NCI-H69 (cell line): Measurements from ENCODE around the gene STPG3.

Experiments used
- DNase-seq: peaks from one replicate; lab custom pipeline; 2025; lab: John Stamatoyannopoulos, UW

STPG3 gene

DNA sequence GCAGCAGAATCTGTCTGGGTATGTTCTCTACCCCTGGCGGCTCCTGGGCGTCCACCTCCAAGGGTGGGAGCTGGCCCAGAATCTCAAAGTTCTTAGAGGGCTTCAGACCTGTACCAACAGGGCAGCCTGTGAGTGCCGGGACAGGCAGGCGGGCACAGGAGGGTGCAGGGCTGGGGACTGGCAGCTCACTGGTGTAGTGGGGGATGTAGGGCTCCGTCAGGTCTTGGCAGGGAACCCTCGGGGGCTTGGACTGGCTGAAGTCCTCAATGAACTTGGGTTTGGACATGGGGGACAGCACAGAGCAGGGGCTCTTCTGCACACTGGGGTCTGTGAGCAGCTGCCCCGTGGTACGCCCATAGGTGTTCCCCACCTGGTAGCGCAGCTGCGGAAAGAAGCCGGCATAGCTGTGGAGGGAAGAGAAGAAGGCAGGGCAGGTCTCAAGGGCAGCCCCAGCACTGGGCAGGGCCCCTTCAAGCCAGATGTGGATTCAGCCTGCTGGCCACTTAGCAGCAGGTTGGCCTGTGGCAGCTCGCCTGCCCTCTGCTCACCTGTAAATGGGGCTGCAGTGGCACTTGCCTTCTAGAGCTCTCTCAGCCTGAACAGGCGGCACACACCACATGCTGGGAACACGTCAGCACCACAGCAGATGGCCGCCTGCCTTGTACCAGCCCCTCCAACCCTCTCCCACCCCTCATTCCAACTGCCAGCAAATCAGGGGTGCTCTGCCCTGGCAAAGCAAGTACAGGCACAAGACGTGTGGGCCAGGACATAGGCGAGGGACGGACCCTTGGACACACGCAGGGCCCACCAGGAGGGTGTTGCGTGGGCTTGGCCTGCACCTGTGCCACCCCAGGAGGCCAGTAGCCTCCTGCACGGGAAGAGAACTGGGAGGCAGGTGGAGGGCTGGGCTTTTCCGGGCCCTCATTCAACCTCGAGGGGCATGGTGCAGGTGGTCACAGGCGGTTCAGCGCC, 5.3 kb upstream of the STPG3 start:
- DNase-seq: peak; percentile 82

DNA sequence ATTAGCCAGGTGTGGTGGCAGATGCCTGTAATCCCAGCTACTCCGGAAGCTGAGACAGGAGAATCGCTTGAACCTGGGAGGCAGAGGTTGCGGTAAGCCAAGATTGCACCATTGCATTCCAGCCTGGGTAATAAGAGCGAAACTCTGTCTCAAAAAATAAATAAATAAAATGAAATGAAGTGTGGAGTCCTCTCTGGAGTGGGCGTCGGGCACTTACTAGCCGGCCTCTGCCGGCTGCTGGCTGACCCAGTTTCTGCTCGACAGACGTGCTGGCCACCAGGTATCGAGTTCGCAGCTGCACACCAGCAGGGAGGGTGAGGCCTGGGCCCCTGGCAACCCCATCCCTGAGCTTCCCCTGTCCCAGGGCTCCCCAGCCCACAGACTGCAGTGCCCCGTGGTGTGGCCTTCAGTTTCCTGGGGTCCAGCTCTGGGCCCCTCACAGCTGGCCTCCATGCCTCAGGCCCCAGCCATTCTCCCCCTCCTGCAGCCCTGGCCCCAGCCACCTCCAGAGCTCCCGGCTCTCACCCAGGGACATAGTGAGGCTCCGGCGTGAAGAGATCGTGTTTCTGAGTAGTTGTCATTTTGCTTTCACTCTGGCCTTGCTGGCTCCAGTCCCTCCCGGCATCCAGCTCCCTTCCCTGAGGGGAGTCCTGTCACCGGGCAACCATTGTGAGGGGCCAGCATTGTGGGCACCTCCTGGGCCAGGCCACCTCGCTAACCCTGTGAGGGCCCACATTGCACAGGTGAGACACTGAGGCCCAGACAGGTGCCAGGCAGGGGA, 3.8 kb upstream of the STPG3 start:
- DNase-seq: no peak

DNA sequence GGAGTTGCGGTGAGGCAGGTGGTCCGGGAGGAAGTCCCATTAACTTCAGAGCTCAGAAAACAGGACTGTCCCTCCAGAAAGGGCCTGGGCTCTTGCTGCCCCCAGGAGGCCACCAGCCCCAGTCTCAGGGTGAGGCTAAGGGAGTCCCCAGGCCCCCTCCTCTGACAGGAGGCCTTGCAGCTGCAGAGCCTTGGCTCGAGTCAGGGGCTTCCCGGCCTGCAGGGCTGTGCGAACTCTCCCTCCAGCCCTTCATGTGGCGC, 3.2 kb upstream of the STPG3 start:
- no peak for DNase-seq

DNA sequence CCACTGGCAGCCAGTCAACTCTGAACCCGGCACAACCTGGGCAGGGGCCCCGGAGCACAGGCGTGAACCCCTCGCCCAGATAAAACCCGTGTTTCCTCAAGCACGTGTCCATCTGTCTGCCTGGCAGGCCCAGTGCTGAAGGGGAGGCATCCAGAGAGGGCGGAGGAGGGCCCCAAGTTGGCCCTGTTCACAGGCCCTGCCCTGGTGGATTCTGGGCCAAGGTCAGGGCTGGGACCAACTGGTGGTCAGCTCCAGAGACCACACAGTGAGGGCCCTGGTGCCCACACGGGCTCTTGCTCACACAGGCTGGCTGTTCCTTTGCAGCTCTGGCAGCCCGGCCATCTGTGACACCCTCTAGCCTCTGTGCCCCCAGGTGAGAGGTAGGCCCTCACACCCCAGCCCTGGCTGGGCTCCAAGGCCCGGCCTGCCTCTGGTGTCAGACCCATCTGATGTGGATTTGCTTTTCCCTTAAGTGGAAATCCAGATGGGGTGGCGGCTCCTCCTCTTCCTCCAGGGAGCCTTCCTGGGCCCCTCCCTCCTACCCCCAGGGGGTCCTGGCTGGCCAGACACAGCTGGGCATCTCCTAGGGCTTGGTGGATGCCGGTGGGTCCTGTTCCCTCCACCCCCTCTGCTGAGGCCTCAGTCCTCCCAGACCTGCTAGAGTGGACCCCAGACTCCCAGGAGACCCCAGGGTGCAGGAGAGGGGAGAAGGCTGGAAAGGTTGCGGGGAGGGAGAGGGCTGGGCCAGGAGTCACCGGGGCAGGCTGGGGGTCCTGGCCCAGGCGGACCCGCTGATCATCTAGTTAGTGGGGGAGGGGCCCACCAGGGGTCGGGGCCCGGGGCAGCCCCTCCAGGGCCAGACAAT, 525 bp upstream of the STPG3 start:
- DNase-seq: peak; percentile 75

DNA sequence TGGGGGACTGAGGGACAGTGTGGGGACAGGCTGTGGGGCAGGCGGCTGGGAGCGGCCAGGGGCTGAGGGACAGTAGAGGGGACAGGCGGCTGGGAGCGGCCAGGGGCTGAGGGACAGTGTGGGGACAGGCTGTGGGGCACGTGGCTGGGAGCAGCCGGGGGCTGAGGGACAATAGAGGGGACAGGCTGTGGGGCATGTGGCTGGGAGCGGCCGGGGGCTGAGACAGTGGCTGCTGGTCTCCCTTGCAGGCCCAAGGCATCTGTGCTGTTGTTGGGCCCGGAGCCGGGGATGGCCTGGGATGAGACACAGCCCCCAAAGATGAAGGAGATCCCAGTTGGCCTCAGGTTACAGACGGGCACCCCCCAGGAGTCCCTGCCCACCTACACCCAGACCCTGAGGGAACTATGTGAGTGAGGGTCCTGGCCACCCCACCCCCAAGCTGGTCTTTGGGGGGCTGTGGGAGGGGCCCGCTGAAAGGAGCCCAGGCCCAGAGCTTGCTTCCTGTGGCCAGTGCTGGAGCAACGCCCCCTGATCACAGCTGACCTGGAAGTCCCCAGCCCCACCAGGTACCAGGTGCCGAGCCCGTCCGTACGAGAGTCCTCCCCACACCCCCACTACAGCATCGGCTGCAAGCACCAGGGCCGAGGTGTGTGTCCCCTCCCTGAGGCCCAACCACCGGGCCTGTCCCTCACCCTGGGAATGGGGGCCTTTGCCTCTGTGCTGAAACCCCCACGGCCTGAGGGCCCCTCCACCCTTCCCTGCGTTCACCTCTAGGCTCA, 593 bp downstream of the STPG3 start:
- DNase-seq: no peak

DNA sequence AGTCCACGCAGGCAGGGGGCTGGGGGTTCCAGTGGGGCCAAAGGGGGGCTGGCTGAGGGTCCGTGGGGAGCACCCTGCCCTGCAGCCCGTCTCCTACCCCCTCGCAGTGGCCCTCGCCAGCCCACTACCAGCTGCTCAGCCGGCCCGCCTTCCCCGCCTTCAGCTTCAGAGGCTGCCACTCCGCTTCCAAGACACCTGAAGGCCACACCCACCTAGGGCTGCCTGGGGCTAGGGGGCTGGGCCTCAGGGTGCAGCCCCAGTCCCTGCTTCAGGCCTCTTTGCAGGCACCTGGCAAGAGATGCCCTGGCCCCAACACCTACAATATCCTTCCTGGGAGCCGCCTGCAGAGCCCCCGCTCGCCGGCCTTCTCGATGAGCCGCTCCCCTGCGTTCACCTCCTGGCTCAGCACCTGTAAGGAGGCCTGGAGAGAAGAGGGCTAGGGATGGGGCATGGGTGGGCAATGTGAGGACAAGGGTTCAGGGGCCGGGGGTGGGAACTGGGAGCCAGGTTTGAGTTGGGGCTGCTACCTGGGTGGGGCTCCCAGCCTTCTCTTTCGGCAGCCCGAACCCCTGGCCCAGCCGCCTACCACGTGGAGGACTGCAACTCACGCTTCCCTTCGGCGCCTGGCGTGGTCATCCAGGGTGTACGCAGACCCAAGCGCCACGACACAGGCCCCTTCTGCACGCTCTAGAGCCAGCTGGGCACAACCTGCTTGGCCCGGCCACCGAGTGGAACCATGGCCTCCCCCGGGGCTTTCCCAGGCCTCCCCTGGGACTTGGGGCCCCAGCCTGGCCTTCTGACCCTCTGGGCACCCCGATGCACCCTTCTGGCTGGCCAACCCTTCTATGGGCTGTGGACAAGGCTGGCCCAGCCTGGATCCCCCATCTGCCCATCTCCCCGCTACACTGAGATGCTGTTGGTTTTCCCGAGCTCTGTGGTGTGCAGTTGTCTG, 1.7 kb downstream of the STPG3 start:
- peak; percentile 72 for DNase-seq

DNA sequence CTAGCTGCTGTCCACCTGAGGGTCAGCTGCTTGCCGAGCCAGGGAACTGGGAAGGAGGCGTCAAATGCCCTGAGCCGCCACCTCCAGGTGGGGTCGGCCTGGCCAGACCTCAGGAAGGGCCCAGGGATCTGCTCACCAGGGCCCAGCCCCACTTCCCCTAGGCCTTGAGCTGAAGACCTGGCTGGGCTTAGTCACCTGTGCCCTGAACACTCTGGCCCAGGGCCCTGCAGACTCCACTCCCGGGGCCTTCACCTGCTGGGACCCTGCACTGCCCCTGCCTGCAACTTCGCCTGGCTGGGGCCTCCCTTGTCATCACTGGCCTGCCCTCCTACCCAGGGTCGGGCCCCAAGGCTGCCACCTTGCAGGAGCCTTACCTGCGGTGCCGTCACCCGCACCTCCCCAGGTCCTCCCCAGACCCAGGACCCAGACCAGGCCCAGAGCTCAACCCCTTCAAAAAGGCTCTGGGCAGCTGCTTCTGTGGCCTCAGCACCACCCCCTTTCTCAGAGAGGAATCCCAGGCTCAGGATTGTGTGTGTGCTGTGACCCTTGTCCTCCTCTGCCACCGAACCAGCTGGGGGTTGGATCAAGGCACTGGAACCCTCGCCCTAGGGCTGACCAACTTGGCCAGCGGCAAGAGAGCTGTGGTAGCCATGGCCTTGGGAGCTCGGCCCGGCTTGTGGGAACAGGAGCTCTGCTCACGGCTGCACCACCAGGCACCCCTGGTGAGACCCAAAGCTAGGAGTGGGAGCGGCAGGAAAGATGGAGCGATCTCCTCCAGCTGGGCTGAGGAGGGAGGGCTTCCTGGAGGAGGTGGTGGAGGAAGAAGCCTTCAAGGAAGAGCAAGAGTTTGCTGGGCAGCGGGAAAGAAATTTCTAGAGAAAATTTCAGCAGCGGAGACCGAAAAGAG, 2.9 kb downstream of the STPG3 start:
- peak; percentile 65 for DNase-seq

DNA sequence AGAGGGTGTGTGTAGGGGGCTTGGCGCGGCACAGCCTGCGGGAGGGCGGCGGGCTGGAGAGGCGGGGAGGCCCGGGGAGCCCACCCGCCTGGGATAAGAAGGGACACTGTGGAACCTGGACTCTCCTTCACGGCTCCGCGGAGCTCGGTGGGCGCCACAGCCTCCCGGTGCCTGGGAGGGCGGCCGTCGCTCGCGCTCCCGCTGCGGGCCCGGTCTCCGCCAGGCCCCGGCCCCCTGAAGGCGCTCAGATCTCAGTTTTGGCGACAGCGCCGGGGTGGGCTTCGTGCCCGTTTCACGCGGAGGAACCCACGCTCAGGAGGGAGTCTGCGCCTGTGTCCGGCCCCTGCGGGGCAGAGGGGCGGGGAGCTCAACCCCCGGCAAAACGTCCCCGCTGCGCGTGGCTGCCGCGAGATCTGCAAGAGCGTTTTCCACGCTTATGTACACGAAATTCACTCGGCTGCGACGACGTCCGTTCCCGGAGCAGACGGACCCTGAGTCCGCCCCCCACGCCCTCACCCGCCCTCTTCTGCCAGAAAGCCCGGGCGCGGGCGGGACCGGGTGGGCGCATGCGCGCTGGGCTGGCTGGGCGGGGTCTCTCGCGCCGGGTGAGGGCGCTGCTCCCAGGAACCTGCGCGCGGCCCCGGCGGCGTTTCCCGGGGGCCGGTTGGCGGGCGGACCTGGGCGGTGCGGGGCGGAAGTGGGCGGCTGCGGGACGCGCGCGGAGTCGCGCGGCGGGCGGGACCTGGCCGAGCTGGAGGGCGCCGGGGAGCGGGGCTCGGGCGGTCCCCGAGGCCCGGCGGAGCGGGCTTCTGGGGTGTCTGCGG, 3.8 kb downstream of the STPG3 start, which contains the start of gene NELFB:
TSS of gene NELFB (plus strand) at position 704 of the 824 bp plus-strand sequence.
- peak; percentile 94 for DNase-seq

DNA sequence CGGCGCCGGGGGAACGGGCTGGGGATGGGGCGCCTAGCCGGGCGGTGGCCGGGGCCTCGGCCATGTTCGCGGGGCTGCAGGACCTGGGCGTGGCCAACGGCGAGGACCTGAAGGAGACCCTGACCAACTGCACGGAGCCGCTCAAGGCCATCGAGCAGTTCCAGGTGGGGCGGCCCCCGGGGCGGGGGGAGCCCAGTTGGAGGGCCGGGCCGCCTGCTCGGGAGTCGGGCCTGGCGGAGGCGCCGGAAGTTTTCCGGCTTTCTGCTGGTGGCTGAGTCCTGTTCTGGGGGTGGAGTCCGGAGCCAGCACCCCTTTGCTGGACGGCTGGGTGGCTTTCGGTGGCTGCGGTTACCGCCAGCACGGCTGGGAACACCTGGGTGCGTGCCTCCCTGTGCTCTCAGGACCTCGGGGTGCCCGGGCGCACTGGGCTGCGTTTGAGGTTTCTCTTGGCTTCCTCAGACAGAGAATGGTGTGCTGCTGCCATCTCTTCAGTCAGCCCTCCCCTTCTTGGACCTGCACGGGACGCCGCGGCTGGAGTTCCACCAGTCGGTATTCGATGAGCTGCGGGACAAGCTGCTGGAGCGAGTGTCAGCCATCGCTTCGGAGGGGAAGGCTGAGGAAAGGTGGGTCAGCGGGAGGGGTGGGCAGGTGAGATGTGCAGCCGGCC, 4.5 kb downstream of the STPG3 start:
- peak; percentile 75 for DNase-seq

DNA sequence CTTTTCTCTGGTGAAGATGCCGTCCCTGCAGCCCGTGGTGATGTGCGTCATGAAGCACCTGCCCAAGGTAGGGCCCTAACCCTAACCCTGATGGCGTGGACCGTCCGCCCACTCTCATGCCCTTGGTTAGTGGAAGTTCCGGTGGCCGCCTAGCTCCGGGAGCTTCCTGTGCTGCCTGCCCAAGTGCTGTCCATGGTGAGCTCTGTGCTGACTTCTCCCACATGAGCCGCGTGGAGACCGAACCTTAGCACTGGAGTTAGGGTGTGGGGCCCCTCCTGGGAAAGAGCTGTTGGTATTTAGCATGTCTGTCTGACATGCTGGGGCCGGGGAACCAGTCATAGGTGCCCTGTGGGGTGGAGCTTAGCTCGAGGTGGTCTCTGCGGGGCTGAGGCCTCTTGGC, 5.3 kb downstream of the STPG3 start:
- no peak for DNase-seq

DNA sequence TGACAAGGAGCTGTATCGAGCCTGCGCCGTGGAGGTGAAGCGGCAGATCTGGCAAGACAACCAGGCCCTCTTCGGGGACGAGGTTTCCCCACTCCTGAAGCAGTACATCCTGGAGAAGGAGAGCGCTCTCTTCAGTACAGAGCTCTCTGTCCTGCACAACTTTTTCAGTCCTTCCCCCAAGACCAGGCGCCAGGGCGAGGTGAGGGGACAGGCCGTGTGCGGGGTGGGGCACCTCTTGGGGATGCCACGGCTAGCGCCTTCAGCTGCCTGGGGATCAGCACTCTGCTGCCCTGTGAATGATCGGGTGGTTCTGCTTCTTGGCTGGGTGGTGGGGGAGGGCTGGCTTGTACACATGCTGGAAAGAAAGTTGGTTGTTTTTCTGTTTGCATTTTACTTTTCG, 5.8 kb downstream of the STPG3 start:
- DNase-seq: no peak

DNA sequence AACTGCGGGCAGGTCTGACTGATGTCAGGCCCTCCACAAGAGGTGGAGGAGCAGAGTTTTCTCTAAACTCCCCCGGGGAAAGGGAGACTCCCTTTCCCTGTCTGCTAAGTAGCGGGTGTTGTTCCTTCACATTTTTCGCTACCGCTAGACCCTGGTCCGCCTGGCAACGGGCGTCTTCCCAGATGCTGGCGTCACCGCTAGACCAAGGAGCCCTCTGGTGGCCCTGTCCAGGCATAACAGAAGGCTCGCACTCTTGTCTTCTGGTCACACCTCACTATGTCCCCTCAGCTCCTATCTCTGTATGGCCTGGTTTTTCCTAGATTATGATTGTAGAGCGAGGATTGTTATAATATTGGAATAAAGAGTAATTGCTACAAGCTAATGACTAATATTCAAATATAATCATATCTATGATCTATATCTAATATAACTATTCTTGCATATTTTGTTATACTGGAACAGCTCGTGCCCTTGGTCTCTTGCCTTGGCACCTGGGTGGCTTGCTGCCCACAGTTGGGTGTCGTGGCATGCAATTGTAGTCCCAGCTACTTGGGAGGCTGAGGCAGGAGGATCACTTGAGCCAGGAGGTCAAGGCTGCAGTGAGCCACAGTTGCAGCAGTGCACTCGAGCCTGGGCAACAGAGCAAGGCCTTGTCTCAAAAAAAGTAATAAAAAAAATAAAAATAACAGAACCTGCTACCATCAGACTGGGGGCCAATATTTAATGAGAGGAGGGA, 11.3 kb downstream of the STPG3 start:
- peak; percentile 61 for DNase-seq

DNA sequence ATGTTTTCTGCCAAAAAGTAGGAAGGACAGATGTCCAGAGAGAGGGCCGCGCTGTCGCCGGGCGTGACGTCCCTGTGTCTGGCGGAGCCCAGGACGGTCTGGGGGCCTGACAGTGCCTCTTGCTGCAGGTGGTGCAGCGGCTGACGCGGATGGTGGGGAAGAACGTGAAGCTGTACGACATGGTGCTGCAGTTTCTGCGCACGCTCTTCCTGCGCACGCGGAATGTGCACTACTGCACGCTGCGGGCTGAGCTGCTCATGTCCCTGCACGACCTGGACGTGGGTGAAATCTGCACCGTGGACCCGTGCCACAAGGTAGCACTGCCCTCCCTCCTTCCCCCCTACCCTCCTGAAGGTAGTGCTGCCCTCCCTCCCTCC, 11.8 kb downstream of the STPG3 start:
- DNase-seq: no peak

DNA sequence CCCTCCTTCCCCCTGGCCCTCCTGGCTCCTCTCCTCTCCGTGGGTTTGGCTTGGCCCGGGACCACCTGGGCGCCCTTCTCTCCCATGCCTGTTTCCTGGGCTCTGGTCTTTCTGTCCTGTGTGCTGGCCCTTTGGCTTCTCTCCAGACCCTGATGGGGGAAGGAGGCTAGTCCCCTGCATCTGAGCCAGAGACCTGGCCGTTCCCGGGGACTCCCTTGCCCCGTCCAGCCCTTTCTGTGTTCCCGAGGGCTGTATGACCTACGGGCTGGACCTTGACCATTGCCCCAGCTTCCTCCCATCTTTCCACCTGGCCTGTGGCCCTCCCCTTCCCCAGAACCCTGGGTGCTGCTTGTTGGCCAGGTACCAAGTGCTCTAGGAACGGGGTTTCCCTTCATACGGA, 12.4 kb downstream of the STPG3 start:
- DNase-seq: no peak

DNA sequence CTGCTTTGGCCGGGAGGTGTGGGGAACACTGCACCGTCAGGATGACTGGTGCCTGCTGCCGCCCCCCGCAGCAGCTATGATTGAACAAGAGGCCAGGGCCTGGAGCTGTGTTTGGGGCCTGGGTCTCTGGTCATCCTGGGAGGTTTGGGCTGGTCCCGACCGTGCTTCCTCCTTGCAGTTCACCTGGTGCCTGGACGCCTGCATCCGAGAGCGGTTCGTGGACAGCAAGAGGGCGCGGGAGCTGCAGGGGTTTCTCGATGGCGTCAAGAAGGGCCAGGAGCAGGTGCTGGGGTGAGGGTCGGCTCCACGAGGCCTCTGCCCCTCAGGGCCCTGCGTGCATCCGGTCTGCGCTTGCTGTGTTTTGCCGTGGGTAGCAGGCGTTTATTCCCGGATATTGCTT, 13.0 kb downstream of the STPG3 start:
- no peak for DNase-seq

DNA sequence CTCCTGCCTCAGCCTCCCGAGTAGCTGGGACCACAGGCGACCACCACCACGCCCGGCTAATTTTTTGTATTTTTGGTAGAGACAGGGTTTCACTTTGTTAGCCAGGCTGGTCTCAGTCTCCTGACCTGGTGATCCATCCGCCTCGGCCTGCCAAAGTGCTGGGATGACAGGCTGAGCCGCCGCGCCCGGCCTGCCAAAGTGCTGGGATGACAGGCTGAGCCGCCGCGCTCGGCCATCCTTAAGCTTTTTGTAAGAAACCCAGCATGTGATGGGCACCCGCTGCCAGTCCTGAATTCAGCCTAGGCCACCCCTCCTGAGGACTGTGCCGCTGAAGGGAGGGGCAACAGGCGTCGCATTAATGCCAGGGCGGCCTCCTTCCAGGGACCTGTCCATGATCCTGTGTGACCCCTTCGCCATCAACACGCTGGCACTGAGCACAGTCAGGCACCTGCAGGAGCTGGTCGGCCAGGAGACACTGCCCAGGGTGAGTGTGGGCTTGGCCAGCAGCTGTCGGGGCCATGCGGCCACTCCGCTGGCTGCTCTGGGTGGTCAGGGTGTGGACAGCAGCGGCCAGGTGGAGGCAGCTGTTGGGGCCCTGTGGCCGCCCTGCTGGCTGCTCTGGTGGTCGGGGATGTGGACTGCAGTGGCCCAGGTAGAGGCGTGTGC, 14.5 kb downstream of the STPG3 start:
- no peak for DNase-seq

DNA sequence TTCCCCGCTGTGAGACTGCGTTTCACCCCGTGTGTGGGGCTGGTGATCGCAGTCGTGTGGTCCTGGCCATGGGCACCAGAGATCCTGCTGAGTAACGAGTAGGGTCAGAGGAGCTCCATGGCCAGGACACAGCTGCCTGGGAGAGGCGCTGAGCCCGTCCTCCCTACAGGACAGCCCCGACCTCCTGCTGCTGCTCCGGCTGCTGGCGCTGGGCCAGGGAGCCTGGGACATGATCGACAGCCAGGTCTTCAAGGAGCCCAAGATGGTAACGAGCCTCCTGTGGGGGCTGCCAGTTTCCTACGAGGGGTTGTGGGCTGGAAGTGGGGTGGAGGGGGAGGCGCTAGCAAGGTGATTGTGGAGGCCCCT, 15.1 kb downstream of the STPG3 start:
- DNase-seq: no peak
